ENCODE results near the gene ST6GALNAC6.
"Not testable (repeated sequence)": the region's sequence is repeated elsewhere in the genome, so short reads cannot be mapped to it uniquely, and the experiment has no call there.

The ST6GALNAC6 gene

DNA sequence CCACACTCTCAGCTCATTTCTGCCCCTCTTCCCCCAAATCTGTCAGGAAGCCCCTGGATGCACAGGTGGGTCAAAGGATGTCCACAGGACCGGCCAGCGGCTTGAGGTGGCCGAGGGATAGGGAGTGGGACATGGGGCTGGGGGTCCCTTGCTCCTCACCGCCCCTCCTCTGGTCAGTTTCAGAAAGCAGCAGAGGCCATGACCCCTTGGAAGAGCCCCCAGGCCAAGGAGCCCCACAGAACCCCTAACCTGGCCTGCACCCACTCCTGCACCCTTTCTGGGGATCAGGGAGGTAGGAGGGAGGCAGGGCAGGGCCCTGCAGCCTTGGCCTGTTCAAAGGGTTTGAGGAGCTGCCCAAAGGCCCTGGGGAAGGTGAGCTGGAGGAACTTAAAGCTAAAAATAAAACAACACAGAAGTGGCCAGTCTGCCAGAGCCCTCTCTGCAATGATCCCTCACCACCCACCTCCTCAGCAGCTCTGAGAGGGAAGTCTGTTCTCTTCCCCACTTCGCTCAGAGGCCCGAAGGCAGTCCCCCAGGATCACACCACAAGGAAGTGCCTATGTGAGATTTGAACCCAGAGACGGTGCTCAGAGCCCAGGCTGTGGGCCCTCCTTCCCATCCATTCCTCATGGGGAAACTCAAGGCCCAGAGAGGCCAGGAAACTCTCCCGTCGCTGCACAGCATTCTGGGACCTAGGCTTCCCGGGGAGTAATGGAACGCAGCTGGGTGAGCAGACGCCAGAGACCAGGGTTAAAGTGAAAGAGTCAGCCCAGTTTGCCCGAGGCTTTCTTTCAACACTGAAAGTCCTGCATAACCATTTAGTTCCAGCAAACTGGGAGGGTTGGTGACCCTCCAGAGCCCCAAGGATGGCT is 45.9 kb downstream of the ST6GALNAC6 start:
- no peak for DNase-seq

DNA sequence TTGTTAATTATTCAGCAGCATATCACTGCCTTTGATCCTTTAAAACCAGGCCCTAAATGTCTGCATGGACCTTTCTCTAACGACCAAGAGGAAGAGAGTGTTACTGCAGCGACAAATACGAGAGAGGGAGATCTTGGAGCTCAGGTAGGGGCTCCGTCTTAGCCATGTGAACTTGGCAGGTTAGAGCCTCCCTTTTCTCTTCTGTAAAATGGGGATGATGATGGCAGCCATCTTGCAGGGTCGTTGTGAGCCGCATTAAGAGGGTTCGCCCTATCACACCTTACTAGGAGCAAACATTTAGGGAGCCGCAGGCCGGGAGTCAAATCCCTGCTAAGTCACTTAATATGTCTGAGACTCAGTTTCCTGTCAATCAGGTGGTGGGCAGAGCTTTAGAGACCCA is 46.6 kb downstream of the ST6GALNAC6 start:
- DNase-seq, result no peak

DNA sequence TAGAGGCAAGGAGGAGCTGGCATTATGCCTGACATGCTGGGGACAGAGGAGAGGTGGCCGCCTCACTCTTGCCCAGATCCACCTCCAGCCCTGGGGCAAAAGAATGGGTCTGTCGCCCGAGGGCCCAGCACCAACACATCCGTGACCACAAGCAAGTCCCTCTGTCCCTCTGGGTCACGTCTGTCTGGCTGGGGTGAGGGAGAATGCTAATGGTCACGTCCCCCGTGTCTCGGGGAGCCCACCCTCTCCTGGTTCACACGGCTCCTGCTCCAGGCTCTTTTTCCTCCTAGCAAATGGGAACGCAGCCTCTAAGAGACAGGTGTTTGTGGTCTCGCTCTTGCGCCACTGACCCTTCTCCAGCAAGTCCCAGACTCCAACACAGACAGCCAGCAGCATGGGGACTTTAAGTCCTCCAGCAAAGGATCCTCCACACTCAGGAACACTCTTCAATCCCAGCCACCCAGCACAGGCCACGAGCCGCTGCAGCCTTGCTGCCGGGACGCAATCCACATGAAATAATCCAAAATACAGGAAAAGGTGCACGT is 49.0 kb downstream of the ST6GALNAC6 start:
- DNase-seq, result no peak

DNA sequence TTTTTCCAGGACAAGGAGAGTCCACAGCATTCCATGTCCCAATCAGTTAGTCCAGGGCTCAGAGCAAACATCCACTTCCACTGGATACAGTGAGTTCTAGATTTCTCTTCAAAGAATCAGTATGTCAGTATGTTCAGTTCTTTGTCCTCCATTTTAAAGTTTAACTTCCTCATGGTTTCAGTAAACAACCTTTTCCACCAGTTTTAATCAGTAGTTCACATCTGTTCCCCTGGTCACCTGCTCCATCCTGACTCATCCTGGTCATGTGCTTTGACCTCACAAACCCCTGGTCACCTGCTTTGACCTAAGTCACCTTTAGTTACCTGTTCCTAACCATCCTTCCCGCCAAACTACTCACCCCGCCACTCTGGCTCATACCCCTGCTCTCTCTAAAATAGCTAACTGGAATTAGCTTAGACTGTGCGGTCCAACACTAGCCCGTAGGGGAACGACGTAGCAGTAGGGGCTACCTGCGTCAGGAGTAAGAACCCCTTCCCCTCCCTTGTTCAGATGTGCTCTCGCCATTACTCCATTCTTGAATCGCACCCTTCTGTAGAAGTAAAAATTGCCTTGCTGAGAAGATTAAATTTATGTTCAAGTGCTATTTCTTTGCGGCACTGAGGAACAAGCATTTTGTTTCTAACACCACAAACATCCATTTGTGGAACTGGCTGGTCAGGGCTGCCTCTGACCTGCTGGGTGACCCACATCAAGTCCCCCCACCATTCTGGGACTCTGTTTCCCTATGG is 50.5 kb downstream of the ST6GALNAC6 start:
- no peak for DNase-seq

DNA sequence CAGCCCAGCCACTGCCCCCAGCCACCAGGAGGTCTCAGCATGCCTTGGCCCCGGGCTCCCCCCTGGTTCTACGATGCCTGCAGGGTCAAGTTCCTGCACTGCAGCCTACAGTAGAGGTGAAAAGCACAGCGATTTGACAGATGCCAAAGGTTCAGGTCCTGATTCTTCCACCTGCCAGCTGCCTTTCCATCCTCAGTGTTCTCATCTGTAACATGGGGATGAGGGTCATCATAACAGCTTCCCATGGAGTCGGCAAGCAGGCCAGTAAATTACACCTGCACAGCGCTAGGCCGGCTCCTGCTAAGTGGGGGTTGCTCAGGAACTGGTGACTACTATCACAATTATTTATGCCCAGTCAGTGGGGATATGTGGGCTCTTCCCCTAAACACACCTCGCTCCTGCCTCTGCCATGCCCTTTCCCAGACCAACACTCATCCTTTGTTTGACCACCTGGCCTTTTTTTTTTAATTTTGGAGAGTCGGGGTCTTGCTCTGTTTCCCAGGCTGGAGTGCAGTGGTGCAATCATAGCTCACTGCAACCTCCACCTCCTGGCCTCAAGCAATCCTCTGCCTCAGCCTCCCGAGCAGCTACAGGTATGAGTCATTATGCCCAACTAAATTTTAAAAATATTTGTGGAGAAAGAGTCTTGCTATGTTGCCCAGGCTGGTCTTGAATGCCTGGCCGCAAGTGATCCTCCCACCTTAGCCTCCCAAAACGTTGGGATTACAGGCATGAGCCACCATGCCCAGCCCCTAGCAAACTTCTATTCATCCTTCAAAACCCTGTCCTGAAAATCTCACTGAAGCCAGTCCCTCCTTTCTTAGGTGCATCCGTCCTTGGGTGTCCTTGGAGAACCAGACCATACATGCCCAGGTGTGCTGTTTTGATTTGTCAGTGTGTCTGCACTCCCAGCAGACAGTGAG is 51.3 kb downstream of the ST6GALNAC6 start:
- DNase-seq, result no peak

DNA sequence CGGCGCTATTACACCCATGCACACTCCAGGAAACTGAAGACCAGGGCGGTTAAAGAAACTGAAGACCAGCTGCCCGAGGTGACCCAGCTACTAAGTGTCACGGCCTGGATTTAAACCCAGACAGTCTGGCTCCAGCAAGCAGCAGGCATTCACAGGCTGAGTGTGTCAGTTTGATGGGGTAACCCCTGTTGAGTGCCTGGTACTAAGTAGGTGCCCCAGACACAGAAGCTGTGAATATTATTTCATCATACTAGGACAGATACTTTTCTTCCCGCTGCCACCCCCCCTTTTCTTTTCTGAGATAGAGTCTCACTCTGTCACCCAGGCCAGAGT is 52.3 kb downstream of the ST6GALNAC6 start:
- DNase-seq, result no peak

DNA sequence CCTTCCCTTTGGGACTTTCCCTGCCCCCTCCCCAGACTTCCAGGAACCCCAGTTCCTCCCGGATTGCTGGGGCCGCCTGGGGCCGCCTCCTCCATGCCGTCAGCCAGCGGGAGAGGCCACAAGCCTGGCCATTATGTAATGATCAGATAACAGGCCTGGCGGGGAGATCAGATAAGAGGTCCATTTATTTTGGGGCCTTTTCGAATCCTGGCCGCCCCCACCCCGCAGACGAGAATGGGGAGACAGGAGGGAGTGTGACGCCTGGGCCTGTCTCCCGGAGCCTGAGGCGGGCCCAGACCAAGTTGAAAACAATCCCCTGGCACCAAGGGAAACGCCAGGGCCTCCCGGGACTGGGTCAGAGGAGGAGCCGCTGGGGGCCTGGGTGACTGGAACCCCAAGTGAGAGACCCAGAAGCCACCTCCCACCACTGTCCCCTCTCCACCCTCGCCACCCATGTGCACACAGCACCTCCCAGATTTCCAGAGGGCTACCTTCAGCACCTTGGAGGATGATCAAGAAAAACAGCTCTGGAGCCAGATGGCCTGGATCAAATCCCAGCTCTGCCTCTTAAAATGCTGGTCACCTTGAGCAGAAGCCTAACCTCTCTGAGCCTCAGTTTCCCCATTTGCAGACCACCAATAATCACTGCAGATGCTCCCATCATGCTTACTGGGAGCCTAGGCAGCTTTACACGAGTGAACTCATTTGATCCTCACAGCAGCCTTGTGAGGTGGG is 52.8 kb downstream of the ST6GALNAC6 start:
- no peak for DNase-seq

DNA sequence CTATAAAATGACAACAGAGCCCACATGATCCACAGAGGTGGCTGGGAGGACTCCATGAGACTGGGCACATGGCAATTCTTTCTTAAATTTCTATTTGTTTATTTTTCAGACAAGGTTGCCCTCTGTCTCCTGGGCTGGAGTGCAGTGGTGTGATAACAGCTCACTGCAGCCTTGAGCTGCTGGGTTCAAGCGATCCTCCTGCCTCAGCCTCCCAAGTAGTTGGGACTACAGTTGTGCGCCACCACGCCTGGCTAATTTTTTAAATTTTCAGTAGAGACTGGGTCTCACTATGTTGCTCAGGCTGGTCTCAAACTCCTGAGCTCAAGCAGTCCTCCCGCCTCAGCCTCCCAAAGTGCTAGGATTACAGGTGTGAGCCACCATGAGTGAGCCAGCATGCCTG is 53.8 kb downstream of the ST6GALNAC6 start:
- DNase-seq, result not testable (repeated sequence)

DNA sequence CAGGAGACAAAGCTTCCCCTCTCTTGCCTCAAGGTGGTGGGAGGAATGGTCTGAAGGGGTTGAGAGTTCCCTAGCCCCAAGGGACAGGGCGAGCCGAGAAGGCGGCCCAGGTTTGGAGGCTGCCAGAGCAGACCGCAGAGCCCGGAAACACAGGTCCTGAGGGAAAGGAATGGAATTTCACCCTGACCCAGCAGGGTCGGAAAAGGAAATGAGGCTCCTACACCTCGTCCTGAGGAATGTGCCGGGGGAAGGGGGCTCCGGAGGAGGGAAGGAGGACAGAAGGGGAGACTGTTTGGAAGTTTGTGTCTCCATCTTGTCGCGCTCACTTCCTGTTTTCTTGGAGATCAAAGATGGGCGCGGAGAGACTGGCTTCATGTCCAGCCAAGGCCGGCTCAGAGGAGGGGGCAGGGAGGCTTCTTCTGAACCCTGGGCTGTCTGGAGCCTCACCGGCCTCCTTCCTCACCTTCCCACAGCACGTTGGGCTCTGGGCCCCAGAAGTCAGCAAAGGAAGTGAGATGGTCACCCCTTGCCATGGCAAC is 54.5 kb downstream of the ST6GALNAC6 start:
- DNase-seq, result no peak

DNA sequence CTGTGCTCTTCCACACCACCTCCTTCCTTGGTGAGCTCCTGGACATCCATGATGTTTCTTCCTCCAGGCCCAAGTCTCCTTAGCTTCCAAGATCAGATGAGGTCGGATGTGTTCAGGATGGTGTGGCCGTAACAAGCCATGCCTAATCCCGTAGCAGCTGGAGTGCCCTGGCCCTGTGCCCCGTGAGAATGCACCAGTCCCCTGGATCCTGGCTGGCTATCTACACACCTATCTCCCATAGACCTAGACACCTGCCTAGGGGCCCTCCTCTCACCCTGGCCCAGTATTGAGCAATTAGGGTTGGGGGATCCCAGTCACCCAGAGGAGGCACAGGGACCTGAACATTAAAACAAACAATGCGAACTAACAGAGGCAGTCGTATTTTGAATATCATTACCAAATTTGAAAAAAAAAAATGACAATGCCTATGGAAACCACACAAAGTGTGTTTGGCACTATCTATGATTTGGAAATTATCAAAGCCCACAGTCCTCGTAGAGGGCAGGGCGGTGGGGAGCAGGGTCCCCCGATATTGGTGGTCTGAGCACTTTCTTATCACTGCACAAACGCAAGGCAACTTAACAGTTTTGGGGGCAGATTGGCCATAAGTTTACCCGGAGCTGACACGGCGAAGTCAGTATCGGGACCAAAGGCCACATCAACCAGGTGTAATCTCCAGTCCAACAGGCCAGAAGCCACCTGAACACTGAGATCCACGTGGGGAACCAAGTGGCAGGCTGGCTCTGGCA is 58.1 kb downstream of the ST6GALNAC6 start:
- no peak for DNase-seq

DNA sequence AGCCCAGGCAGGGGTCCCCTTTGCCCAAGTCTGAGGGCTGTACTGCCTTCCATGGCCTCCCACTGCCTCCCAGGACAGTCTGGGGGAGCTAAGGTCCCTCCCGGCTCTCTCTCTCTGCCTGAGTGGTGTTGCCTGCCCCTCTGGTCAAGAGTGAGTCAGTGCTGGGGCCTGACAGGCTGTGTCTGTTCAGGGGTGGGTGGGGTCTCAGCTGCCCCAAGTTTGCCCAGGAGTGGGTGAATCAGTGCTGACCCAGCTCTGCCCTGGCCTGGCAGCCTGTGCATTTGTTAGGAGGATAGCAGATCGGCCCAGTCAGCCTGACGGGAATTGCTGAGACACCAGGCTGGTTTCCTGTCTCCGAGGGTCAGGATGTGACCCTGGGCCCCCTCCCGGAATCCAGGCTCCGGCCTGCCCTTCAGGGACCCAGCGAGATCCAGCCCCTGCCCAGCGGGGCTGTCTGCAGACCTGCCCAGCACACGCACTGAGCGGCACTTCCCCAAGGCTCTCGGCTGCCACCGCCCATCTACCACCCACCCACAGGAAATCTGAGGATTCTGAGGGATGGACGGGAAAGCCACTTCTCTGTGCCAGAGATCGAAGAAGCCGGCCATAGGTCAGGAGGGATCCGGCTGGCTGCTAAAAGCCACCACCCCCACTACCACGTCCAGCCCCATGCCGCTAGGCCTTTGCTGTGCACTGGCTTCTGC is 60.9 kb downstream of the ST6GALNAC6 start:
- DNase-seq, result no peak

DNA sequence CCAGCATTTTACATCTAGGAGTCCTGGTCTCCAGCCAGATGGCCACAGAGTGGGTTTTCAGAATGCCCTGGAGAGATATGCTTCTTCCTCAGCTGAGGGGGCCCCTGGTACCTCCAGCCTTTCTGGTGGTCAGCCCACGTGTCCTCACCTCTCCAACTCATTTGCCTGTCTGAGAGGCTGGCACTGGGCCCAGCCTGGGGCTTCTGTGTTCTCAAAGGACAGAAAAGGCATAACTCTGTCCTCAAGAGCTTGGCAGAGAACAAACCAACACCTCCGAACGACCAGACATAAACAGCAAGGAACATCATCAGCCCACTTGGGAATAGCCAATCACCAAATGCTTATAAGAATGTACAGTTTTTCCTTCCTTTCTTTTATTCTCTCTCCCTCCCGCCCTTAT is 62.1 kb downstream of the ST6GALNAC6 start:
- no peak for DNase-seq

DNA sequence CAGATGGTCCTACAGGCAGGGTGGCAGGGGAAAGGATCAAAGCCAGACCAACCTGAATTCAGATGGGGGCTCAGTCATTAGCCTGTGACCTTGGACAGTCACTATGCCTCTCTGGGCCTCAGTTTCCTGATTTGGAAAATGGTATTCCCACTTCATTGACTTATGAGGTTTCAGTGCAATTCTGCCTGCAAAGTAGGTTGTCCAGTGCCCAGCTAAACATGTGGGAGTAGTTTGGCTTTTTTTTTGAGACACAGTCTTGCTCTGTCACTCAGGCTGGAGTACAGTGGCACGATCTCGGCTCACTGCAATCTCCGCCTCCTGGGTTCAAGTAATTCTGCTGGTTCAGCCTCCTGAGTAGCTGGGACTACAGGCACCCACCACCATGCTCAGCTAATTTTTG is 62.8 kb downstream of the ST6GALNAC6 start:
- not testable (repeated sequence) for DNase-seq

DNA sequence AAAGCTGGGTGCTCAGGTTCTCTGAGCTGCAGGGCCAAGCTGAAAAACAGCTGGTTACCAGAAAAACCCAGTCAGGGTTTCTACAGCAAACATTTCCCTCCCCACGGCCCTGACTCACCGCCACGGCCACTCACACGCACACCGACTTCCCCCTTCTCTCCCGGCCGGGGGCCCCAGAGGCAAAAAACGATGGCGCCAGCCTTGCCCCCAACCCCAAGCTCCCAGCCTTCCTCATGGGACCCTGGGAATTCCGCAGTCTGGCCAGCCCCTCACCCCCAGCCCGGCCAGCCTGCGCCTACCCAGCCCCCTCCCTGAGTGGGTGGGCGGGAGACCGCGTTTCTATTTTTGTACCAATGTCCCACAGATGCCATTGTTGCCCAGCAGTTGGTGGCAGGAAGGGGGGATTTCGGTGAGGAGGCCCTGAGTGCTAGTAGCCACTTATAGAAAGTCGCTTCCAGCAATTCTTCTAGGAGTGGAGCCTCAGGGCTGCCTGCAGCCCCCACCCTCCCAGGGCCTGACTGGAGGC is 63.3 kb downstream of the ST6GALNAC6 start:
- DNase-seq, result no peak
